HG02678 (cell line): ENCODE data around the gene SMIM29.
A peak's percentile ranks its signal among the peaks of the same experiment; 100 is the strongest.

ENCODE experiments used
- ATAC-seq: cut with Tn5 transposase; IDR thresholded peaks from one replicate; pipeline ENCODE4 v1.9.1; 2021; ENCODE audit warnings: mild to moderate bottlenecking, moderate library complexity; ENCODE audit not compliant: unreplicated experiment

Gene SMIM29

DNA sequence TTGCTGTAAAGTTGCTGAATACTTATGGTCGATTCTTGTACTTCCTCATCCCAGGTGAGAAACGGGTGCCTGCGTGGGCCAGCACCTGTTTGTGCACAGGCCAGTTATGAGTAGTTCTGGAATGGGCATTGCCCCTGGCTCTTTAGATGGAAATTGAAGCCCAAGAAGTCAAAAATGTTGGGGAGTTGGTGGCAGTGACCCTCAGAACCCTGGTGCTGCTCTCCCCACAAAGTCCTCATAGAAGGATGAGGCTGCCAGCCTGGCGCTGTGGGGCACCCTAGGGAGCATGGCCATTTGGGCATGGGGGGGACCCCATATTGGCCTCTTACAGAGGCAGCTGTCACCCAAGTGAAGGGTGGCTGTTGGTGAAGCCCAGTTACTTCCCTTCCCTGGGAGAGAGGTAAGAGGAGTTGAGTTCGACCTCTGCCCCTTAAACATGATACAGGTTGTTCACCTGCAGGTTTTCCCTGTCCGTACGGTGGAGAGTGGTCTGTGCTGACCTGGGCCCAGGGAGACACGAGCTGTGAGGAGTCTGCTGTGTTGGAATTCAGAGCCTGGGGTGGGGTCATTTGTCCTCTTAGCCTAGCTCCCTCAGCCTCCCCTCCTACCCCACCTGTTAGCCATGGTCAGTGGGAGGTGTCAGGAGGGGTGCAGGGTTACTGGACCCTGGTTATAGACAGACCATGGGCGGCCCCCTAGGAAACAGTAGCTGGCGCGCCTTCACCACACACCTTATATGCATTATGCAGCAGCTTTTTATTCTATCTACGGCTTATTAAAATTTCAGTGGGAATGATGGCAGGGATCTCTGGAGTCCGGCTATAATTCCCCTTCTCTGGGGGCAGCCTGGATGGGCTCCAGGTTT, 7.2 kb downstream of the SMIM29 start:
- ATAC-seq: no peak

DNA sequence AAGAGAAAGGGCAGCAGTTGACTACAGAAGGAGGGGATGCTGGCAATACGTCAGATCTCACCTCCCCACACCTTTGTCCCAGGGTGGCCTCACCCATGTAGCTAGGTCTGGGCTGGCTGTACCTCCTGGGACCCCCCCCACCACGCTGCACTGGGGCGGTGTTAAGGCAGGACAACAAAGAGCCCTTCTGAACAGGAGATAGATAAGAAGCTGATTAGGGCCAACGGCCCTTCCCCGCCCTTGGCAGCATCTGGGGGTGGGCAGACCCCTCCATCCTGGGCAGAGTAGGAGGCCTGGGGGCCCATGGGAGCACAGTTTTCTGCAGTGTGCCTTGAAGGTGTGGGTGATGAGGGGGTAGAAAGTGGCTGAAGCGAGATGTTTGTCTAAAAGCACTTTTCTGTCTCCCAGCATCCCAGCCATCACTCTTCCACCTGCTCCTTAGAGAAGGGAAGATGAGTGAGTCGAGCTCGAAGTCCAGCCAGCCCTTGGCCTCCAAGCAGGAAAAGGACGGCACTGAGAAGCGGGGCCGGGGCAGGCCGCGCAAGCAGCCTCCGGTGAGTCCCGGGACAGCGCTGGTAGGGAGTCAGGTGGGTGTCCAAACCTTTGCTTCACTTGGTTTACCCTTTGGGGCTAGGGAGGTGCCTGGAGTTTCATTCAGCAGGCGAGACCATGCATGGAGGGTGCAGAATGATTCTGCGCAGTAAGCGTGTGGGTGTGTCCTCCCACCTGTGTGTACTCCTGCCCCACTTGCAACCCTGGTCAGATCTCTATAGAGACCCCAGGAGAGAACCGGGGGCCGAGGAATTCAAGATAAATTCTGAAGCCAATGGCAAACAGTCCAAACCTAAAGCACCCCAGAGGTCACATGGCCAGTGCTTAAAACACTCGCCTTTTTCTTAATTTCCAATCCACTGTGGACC, 8.2 kb downstream of the SMIM29 start:
- no peak for ATAC-seq

DNA sequence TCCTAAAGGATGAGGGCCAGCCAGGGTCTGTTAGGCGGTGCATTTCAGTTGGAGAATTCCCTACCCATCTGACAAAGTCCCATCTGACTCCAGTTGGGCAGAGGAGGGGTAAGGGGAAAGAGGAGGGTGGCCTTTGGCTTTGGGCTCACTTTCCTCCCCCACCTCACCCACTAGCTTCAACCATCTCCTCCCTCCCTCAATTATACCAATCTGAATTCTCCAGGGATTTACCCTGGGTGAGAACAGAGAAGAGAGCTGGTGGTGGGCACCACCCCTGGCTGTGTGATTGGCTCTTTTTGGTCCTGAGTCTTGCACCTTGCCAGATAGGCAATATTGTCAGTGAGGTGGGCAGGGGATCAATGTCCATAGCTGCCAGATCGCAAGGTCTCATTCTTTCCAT, 8.9 kb downstream of the SMIM29 start:
- ATAC-seq: no peak

DNA sequence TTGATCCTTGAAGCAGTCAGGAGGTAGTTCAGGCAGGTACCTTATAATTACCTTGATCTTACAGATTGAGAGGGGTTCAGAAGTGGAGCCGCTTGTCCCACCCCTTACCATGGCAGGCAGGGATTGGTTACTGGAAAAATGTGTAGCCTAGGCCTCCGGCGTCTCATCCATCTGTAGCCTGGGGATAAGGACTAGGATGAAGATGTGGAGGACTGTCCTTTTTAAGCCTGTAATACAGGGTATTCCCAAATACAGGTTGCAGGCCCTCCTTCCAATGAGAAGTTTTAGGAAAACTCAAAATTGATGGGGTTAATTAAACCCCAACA, 9.3 kb downstream of the SMIM29 start:
- no peak for ATAC-seq

DNA sequence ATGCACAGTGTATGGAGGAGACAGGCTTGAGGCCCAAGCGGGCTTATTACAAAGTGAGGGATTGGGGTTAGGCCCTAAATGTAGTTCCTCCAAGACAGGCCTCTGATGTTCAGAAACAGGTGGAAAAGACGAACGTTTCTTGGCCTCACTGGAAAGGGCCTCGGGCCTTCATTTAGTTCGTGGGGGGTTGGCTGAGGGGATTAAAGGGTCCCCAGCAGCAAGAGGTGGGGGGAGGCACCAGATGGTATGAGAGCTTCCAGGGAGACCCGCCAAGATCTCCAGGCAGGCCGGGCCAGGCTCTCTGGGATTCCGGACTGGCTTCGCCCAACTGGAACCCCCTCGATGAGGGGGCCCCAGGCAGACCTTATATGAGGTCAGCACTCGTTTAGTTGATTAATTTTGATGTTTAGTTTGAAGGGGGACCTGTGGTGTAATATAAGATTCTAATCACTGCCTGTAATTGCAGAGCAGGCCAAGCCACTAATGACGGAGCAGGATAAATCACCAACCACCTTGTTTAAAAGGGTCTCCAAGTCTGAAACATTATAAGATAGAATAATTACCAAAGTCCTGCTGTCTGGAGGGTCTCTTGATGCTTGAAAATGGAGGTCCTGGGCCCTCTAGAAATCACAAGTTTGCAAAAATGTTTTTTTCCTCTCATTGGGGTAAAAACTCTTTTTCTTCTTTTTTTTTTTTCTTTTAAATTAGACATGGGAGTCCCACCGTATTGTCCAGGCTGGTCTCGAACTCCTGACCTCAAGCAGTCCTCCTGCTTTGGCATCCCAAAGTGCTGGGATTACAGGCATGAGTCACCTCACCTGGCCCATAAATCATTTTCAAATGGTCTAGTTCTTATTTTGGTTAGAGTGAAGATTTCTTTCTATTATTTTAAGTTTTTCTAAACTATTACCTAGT, 10.0 kb downstream of the SMIM29 start:
- ATAC-seq: no peak

DNA sequence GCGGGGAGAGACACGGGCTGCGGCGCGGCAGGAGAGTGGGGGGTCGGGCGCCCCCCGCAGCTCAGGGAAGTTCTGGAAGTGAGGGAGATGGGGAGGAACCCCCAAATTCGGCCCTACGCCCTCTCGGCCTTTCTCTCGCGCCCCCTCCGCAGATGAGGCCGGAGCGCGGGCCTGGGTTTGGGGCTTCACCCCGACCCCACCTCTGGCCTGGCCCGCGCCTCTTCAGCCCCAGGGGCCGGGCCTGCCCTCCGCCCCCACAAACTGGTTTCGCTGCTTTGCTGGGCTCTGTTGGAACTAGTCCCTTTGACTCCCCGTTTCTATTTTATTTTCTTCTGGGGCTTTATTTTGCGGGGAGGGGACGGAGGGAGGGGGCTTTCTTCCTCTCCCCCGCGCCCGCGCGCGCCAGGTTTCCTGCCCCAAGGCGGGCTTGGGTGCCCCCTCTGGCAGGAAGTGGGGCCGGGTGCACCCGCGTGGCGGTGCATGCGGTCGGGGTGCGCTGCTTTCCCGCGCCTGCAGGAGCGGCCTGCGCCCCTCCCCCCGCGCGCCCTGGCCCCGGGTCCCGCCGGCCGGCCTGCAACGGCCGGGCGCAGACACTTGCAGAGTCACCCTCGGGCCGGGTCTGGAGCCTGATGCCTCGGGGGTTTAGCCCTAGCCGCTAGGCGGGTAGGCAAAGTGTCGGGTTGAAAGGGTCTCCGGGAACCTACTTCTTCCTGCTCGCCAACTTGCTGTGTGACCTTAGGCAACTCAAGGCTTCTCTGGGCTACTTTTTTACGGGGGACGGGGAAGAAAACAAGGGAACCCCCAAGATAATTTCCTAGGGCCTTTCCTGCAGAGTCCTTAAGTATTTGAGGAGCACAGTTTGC, 10.9 kb downstream of the SMIM29 start:
- no peak for ATAC-seq

DNA sequence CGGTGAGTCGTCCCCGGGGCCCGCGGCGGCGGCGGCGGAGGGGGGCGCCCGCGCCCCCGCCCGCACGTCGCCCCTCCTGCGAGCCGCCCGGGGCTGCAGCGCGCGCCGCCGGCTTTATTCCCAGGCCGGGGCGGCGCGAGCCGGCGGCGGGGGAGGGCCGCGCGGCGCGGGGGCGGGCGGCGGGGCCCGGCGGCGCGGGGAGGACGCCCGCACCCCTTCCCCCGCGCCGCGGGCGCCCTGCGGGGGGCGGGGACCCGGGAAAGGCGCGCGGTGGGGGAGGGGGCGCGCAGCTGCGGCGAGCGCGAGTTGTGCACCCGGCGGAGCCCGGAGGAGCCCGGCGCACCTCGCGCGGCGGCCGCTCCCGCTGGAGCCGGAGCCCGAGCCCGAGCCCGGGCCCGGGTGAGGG, 11.5 kb downstream of the SMIM29 start:
- peak; percentile 15 for ATAC-seq

DNA sequence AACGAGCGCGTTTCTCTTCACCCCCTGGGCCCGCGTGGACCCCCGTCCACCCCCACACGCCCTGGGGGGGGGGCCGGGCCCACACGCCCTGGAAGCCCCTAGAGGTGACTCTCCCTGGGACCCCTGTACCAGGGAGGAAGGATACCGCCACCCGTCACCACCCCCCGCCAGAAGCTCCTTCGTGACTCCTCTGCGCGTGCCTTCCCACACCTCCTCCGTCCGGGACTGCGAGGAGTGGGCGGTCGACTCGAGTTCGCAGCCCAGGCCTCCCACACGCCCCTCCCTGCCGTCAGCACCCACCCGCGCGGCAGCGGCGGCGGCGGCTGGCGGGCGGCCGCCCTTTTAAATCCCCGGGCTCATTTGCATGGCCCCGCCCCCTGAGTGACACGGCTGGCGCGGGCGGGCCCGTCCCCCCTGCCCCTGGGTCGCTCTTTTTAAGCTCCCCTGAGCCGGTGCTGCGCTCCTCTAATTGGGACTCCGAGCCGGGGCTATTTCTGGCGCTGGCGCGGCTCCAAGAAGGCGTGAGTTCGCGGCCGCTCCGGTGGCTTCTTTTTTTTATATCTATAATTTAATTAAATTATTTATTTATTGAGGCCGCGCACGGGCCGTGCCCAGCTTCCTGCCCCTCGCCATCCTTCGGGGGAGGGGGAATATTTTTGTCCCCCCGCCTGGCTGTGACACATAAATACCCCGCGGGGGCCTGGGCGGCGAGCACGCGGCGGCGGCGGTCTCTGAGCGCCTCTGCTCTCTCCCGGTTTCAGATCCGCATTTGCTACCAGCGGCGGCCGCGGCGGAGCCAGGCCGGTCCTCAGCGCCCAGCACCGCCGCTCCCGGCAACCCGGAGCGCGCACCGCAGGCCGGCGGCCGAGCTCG, 12.1 kb downstream of the SMIM29 start, which contains the start of gene HMGA1:
Gene HMGA1, plus strand, starts transcription at position 431 of the 873 bp plus-strand sequence. CDS start 3,908 bp downstream, outside the sequence.
- peak; percentile 69 for ATAC-seq

DNA sequence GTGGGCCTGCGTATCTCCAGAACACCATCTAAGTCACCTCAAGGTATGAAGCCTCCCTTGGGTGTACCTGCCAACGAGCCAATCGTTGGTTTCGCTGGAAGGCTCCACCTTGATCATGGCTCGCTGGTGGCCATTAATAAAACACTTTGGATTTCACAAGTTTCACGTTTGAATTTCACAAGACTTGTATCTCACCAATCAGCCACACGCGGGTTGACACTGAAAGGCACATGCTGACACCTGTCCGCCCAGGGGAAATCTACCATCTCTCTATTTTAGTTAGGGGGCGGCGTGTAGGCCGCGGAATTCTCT, 12.7 kb downstream of the SMIM29 start:
- peak; percentile 3 for ATAC-seq

DNA sequence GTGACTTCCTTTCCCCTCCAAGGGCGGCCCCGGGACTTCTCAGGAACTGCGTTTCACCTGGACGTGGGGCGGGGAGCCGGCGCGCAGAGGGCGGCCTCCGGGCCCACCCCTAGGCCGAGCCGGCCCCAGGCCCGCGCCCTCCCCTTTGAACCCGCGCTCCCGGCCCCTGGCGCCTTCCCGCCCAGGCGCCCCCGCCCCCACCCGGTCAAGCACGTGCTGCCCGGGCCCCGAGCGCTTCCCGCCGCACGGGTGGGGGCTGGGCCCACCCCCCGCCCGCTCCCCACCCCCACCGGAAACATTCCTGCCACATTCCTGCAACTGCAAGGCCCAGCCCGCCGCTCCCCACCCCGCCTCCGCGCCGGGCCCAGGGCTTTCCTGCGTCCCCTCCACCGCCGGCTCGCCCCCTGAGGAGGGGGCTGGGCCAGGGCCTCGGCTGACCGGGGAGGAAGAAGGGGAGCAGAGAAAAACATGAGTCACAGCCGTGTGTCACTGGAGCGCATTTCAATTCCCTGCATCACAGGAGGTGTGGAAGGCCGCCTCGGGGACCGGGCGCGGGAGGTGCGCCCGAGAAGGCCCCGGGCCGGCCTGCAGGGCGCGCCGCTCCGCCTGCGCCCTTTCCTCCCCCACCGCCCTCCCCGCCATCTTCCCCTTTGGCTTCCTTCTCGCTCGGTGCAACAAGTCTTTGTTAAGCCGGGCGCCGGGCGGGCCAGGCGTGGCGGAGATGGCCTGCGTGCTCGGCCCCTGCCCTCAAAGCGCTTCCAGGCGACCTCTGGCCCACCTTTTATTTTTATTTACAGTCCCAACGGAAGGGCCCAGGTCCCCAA, 13.3 kb downstream of the SMIM29 start:
- ATAC-seq: no peak

DNA sequence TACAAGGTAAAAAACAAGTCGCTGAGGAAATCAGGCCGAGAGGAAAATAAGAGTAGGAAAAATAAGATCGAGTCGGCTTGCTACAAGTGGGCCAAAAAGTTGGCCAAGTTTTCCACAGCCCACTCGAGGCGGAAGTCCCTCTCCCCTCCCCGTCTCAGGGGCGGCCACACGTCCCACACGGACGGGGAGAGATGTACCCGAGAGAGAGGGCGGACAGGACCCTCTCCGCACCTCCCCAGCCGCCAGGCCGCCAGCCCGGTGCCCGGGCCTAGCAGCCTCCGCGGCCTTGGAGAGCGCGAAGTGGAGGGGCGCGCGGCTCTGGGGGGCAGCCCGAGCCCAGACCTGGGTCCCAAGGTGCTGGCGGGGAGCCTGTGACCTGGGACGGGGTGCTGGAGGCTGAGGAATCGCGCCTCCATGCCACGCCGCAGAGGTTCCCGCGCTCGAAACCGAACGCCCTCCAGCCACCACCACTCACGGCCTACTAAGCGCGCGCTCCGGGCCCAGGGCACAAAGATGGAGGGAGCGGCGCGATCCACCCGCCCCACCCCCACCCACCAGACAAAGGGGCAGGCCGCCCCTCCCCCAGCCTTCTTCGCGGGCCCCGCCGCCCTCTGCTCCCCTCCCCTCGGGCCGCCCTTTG, 14.0 kb downstream of the SMIM29 start:
- no peak for ATAC-seq

DNA sequence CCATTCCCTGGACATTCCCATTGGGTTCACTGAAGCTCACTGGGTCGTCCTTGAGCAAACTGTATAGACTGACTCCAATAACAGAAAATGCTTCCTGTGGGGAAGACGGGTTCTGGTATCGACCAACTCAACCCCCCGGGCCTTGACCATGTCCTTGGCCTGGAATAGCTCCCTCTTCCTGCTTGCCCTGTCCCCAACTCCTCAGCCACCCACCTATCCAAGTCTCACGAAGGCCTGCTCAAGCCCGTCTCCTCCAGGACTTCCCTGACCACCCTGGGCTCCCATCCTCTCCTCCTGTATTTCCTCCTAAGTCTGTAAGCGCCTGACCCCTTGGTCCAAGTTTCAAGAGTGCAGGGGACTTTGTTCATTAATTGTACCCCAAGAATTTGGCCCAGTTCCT, 14.9 kb downstream of the SMIM29 start:
- no peak for ATAC-seq

DNA sequence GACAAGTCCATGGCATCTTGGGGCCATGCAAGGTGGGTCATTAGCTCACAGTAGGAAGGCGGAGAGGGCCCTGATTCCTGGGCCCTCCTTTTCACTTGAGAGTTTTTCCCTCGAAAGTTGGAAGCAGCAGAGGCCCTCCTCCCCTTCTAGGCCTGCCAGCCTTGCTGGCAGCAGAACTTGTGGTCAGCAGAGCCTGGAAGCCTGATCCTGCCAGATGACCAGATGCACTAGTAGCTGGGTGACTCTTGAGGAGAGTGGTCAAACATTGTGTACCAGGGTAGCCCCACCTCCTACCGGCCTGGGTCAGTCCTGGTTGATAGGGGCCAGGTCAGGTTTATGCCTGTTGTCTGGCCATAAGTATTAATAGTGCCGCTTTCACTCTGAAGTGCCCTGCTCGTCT, 15.9 kb downstream of the SMIM29 start:
- ATAC-seq: no peak

DNA sequence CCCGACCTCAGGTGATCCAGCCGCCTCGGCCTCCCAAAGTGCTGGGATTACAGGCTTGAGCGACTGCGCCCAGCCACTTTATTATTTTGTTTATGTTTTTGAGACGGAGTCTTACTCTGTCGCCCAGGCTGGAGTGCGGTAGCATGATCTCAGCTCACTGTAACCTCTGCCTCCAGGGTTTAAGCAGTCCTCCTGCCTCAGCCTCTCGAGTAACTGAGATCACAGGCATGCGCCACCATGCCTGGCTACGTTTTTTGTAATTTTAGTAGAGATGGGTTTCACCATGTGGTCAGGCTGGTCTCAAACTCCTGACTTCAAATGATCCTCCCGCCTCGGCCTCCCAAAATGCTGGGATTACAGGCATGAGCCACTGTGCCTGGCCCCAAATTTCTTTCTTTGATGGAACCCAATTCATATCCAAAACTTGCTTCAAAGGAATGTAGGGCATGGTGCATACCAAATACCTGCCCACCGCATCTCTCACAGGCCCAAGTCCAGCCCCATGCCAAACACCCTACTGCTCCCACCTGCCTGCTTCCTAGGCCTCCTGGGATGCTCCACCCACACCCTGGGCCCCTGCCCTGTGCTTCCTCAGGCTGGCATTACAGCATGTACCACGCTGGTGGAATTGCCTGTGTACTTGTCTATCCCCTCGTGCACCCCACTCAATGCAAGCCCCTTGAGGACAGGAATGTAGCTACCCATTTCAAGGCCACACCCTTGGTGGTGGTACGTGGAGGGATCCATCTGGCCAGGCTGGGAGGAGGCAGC, 17.1 kb downstream of the SMIM29 start:
- ATAC-seq: no peak

DNA sequence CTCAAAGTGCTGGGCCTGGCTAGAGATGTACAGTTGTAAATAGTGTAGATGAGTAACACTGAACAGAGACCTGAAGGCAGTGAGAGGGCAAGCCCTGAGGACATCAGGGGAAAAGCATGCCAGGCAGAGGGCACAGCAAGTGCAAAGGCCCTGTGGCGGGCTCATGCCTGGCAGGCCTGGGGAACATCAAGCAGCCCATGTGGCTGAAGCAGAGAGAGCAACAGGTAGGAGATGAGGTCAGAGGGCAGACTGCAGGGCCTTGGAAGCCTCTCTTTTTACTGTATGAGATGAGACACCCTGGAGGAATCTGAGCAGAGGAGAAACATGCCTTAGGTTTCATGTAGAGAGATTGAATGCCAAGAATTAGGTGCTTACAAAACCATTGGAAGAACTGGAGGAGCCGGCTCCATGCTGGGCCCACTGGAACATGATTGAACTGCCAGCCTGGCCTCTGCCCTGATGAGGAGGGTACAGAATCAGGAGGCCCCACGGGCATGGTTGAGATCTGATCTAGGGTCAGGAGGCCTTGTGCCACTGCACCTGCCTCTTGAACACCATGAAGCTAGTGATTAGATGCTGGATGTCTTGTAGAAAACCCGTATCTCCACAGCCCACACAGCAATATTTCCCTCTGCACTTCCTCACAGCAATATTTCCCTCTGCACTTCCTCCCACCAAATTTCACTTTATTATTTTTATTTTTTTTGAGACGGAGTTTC, 18.0 kb downstream of the SMIM29 start:
- ATAC-seq: no peak

DNA sequence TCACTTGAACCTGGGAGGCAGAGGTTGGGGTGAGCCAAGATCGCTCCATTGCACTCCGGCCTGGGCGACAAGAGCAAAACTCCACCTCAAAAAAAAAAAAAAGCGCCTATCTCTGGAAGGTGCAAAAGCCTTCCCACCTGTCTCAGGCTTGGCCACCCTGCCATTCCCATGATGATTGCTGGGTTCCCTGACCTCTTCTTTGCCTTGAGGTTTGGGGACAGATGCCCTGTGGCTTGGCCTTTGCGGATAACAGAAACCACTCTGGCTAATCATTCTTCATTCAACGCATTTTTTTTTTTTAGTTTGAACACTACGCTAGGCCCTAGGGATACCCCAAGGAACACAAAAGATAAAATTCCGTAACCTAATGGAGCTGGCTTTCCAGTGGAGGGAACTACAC, 18.9 kb downstream of the SMIM29 start:
- no peak for ATAC-seq
